Embryonic facial prominence (tissue), 1 donor: ENCODE results near the gene NBEA.

ENCODE experiments used
- DNase-seq: peaks from one replicate; pipeline ENCODE4 v3.0.0-alpha.2; 2016; ENCODE audit errors: extremely low spot score

Gene NBEA

DNA sequence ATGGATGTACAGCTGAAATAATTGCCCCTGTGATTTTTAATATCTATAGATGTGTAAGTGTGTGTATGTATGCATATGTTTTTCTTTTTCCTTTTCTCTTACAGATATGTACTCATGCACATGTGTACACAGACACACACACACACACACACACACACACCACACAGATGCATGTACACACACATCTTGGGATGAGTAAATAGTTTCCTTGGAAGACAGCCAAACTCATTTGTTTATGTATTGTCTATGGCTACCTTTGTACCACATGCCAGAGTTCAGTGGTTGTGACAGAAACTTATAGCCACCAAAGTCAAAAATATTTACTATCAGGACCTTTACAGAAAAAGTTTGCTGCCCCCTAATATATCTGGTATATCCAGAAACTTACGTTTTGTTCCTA, 341.8 kb downstream of the NBEA start:
- no peak for DNase-seq

DNA sequence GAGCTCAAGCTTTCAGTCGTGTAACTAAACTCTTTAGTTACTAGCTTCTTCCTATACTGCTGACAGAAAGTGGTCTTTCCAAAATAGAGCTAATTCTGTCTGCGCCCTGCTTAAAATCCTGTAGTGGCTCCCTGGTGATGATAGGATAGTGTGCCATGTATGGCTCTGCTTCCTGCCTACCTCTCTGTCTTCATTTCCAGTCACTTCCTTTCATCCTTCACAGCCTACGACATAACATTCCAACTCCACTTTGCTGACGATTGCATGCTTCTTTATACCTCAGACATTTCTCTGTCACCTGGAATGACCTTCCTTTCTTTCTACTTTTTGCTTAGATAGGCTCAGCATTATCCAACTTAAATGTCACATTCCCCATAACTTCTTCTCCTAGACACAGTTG, 343.6 kb downstream of the NBEA start:
- DNase-seq, result no peak

DNA sequence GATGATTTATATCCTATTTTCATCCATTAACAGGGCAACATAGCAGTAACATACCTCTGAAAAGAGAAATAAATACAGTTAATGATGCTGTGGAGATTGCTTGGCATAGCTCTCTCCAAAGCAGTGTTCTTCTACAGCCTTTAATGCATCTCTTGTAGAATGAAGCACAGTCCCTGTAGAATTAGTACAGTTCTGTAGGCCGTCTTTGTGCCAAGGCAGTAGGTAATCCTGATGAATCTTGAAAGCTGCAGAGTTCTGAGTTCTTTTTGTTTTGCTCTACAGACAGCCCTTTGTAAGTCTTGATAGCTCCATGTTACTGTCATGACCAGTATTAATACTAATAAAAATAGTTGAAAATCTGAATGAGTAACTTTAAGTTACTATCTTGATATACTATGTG, 350.3 kb downstream of the NBEA start:
- no peak for DNase-seq

DNA sequence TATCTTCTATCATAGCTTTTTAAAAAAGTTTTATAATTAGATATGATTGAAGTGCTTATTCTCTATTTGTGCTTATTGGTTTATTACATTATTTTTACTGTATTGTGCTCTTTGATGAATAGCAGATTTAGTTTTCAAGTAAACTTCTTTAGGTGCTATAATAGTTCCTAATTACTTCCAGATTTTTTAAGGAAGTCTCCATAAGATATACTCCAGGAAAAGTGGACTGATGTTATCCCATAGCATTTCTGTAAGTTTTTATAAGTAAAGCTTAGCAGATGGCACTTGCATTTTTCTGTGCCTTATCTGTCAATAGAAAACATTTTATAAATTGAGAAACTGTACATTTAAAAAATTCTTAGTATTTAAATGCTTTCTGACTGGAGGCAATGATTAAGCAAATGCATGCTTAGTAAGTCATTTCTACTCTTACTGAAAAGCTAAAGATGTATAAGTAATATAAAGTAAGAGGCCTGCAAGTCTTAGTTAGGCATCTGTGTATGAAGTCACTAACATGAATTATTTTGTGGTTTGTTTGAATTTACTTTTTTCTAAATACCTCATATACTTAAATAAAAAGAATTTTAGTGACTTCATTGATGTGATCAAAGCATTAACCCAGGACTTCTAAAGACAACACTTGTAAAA, 351.6 kb downstream of the NBEA start:
- DNase-seq, result no peak

DNA sequence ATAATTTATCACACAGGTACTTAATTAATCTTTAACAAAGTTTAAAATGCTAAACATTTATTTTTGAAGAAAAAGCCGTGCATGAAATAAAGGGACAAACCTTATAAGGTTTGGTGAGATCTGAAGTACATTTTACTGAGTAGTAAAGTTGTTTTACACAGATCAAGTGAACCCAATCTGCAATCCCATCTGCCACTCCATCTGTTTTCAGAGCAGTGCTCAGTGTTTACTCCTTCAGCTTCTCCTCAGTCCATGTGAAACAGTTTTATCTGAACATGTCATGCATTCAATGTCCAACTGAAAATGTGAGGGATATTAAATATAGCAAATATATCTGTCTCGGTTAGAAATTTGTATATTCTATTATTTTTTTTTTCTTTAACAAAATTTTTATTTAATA, 367.6 kb downstream of the NBEA start:
- DNase-seq, result no peak

DNA sequence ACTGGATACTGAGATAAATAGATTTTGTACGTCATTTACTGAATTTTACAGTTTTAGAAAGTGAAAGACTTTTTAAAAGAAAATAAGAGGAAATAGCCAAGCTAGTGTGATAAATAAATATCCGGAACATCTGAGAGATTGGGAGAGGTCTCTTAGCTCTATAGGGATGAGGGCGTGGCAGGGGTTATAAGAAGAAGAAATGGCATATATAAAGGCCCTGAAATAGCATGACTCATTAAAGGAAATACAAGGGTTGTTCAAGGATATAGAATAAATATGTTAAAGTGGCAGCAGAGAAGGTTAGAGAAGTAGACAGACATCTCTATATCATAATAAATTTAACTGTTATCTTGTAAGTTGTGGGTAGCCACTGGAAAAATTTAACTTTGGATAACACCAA, 390.1 kb downstream of the NBEA start:
- DNase-seq, result no peak

DNA sequence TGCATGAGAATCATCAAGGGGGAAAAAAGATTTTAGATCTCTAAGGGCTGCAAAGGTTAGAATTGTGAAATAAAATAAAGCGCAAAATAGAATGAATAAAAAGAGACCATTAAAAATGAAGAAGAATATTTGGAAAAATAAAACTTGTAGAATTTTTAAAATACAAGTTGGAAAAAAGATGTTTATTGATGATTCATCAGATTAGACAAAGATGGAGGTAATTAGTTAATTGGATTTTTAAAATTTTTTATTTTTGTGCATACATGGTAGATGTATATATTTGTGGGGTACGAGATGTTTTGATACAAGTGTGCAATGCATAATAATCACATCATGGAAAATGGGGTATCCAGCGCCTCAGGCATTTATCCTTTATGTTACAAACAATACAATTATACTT, 391.1 kb downstream of the NBEA start:
- DNase-seq, result no peak

DNA sequence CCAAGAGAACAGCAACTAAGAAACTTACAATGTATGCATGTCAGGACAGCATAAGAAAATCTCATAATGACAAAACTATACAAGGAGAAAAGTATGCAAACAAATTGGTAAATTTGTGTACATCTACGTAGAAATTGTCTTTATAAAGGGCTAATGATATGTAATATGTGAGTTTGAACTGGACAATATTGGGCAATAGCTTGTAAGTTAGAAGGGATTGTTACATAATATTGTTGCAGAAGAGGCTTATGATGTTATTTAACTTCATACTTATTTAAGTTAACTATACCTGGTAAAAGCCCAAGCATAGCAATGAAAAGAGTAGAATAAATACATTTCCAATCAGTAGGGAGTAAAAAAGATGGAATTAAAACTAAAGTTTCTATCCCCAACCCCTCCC, 400.4 kb downstream of the NBEA start:
- DNase-seq, result no peak

DNA sequence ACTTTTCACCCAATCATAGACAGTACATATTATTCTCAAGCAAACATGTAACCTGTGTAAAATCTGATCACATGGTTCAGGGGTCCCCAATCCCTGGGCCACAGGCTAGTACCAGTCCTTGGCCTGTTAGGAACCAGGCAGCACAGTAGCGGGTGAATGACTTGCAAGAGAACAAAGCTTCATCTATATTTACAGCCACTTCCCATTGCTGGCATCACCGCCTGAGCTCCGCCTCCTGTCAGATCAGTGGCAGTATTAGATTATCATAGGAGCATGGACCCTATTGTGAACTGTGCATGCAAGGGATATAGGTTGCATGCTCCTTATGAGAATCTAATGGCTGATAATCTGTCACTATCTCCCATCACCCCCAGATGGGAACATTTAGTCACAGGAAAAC, 401.3 kb downstream of the NBEA start:
- DNase-seq, result no peak

DNA sequence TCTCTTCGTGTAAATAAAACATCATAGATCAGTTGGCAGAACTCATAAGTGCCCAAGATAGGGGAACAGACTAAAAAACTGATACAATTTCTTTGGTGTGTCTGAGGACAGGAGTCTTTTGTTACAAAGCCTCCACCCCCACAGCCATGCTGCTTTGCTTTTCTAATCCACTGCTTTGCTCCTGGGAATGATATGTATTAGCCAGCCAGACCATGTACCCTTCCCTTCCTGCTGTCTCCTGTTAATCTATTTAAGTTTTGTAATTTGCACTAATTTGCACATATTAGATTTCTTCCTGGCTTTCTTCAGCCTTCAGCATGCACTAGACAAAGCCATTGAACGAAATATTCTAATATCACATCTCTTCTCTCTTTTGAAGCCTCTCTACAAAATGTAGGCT, 403.9 kb downstream of the NBEA start:
- no peak for DNase-seq

DNA sequence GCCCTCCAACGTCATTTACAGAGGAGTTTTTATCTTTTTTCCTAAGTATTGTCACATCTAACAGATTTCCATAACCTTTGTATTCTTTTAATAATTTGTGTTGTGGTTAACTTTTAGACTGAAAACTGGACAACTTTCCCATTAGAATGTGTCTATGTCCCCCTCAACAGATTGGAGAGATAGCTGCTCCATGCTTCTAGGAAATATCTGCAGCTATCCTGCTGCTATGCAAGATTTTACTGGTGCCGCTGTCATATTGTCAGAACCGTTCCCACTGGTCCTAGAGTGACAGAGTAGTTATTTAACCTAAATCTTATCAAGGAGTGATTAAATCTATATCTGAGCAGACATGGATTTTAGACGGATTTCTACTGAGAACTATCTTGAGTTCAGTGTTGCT, 404.4 kb downstream of the NBEA start:
- DNase-seq, result no peak

DNA sequence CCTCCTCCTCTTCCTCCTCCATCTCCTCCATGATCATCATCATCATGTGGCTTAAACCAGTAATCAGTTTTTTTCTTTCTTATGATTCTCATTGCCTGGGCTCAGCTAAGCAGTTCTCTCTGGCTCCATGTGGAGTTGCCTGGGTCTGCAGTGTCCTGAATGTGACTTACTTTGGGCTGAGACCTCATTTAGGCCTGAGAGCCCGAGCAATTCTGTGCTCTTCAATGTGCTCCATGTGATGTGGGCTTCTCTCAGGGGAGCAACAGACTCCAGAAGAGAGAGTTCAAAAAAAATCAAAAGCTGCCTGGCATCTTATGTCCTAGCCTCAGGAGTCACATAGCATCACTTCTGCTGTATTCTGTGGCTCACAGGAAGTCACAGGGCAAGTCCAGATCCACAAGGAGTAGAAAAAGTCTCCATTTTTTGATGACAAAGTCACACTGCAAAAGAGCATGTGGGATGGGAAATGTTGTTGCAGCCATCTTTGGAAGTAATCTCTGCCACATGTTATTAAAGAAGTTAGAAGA, 405.7 kb downstream of the NBEA start:
- DNase-seq, result no peak

DNA sequence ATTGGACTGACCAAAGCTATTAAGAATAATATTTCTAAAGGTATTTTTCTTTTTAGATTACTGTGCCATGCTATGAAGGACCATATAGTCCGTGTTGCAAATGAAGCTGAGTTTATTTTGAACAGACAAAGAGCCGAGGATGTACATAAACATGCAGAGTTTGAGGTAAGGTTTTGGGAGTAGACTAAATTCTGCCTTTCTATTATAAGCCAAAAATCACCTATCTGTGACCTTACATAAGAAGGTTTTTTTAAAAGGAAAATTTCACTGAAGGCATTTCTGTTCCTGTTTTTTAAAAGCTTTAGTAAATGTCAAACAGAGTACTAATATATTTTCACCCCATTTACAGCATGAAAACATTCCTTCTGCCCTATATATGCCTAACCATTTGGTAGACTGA, 407.0 kb downstream of the NBEA start:
- DNase-seq, result no peak

DNA sequence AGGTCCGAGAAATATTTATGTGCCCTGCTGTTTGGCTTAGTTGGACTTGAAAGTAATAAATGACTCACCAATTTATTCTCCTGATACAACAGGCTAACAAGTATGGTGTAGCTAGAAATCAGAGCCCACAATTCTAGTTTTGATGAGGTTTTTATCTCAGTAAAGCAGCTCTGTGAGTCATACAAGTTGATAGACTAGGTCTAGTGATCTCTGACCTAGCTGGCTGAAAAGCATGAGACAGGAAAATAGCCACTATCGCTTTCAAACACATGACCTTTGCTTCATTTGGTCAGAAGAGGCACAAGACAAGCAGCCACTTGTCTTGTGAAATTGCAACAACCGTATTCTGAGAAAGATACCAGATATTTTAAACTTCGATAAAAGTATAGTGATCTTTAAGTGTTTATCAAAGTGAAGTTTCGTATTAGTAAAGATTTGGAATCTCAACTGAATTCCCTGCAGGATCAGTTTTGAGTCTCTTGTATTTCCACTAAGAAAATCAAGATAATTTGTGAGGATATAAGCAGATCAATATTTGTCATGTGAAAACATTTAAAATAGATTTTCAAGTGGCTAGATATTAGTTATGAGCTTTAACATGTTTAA, 407.7 kb downstream of the NBEA start:
- DNase-seq, result no peak

DNA sequence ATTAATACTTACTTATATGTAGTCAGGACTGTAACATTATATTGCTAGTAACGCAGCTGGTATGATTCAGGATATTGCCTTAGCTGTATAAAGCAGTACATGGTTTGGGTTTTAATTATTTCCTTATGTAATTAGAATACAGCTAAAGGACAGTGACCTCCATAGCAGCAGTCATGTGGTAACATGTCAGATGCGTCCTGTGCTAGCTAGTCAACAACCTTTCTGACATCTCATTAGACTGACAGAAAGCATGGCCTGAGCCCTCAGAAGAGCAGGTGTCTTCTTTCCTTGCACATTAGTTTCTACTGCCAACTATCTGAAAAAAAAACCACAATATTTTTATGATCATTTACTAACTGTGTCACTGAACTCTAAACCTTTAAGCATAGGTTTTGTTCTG, 412.2 kb downstream of the NBEA start:
- DNase-seq, result no peak

DNA sequence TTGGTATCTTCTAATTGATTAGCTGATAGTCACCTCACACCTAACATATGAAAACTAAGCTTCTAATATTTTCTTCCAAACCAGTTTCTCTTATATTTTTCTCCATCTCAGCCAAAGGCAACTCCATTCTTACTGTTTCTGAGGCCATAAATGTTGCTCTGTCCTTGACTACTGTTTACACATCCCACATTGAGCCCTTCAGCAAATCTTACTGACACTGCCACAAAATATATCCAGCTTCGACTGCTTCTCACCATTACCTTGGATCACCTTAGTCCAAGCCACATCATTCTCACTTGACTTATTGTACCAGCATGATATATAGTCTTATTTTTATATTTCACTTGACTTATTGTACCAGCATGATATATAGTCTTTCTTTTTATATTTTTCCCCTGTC, 412.8 kb downstream of the NBEA start:
- no peak for DNase-seq

DNA sequence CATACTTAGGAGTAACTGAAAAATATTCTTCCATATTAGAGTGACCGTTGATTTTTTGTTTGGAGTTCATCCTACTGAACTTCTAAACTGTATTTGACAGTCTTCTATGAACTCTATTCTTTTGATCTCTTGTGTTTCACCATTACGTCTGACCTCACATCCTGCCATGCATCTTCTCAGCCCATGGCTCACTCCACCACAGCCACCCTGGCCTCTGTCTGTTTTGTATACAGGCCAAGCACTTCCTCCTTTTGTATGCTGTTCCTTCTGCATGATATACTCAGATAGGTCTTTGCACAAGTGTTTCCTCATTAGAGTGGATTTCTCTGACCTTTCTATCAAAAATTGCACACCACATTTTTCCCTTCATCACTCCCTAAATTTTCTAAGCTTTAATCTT, 414.5 kb downstream of the NBEA start:
- no peak for DNase-seq

DNA sequence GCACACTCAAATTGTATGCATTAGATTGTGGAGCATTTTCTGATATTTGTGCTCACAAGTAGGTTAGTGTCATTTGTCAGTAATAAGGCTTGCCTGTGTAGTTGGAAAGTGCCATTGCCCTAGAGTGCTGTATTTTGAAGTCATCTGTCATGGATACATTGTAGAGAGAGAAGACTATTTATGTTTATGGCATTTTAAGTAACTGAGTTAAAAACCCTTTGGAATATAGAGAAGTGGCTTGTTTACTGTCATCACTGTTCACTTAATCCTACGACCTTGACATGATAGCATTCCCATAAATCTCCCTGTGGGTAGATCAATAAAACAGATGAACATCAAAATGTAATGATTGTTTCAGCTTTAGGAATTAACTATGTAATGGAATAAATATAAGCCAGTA, 423.8 kb downstream of the NBEA start:
- DNase-seq, result no peak

DNA sequence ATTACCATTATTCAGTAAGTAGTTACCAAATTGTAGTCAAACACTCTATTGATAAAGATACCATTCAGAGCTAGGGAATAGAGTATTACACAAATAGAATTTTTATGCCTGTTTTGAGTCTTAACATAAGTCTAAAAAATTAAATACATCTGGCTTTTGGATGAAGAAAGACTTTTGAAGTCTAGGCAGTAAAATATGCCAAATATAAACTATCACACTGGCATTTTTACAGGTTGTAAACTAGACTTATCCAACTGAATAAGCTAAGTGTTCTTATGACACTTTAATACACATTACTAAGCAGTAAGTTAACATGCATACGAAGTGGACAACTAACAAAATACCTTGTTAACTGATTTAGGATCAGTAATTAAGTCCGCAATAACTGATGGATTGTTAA, 425.5 kb downstream of the NBEA start:
- DNase-seq, result no peak

DNA sequence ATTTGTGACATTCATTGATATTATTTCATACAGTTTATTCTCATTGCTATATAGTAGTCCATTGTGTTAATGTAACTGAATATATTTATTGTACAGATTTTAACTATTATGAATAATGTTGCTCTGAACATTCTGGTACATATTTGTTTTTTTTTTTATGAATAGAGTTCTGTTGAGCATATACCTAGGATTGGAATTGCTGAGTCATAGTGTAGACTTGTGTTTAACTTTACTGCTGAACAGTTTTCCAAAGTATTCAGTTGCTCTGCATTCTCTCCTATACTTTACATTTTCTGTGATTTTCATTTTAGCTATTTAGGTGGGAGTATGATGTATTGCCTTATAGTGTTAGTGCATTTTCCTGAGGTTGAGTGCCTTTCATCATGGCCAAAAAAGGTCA, 436.9 kb downstream of the NBEA start:
- no peak for DNase-seq

DNA sequence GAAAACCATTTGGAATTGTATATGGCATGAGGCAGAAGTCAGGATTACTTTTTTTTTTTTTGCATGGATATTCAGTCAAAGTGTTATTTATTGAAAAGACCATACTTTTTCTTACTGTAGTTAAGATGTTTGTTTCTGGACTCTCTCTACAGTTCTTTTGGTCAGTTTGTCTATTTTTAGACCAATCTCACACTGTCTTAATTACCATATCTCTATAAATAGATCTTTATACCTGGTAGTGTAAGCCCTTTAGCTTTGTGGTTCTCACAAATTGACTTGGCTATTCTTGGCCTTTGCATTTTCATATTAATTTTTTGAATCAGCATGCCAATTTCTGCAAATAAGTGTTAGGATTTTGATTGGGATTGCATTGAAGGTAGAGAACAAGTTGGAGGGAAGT, 437.6 kb downstream of the NBEA start:
- DNase-seq, result no peak

DNA sequence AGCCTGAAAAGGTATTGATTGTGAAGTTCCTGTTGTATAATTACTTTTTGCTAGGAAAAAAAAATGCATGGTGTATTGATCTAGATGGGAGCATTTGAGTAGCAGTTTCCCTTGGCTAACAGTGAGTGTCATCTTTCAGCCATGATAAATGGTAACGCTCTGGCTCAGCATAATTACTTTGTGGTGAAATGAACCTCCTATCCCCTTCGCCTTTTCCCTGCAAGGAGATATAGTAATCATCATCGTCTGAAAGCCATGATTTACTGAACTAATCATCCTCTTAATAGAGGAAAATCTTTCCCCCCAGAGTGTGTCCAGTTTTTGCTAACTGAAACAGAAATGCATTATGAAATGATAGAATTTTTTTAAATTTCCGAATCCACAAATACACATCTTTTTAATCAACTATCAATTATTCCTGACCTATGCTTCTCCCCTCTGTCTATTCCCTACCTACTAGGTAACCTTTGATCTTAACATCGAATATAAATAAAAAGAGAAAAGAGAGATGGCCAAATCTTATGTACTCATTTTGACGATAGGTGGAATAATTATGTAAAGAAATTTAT, 445.7 kb downstream of the NBEA start:
- DNase-seq, result no peak
